Smooth muscle cell (in vitro differentiated cells): ENCODE data around the gene GPR21. TPM values are rescaled to one million over a fixed set of nuclear protein-coding genes. Genes with fewer than 3 reads are reported as not detected.

Source experiments
- DNase-seq: peaks from one replicate; lab custom pipeline; 2025; ENCODE audit not compliant: unreplicated experiment; lab: John Stamatoyannopoulos, UW
- H2AFZ ChIP-seq: fragments of 200-600 bp; sonication (generic); 2 replicates; pipeline ENCODE4 v1.6.0; 2016; ENCODE audit warnings: antibody characterized with exemption, low read depth, mild to moderate bottlenecking
- H3F3A ChIP-seq: fragments of 200-600 bp; sonication (generic); 2 replicates; pipeline ENCODE4 v1.6.0; 2017; ENCODE audit warnings: antibody characterized with exemption, low read depth
- H3K27ac ChIP-seq: fragments of 200-600 bp; sonication (generic); 2 replicates; pipeline ENCODE4 v1.5.1; 2016; ENCODE audit warnings: low read depth, mild to moderate bottlenecking
- H3K27me3 ChIP-seq: fragments of 200-600 bp; sonication (generic); 2 replicates; pipeline ENCODE4 v1.6.1; 2016; ENCODE audit warnings: low read depth, mild to moderate bottlenecking
- H3K36me3 ChIP-seq: fragments of 200-600 bp; sonication (generic); 2 replicates; pipeline ENCODE4 v1.5.1; 2016; ENCODE audit warnings: low read depth
- H3K4me1 ChIP-seq: fragments of 200-600 bp; sonication (generic); 2 replicates; pipeline ENCODE4 v1.5.1; 2016; ENCODE audit warnings: low read depth
- H3K4me2 ChIP-seq: fragments of 200-600 bp; sonication (generic); 2 replicates; pipeline ENCODE4 v1.6.0; 2016; ENCODE audit warnings: mild to moderate bottlenecking
- H3K4me3 ChIP-seq: fragments of 200-600 bp; sonication (generic); 2 replicates; pipeline ENCODE4 v1.5.1; 2016; ENCODE audit warnings: mild to moderate bottlenecking
- H3K79me2 ChIP-seq: fragments of 200-600 bp; sonication (generic); 2 replicates; pipeline ENCODE4 v1.6.0; 2016; ENCODE audit warnings: low read depth, mild to moderate bottlenecking
- H3K9ac ChIP-seq: fragments of 200-600 bp; sonication (generic); 2 replicates; pipeline ENCODE4 v1.6.0; 2016; ENCODE audit warnings: low read depth
- H3K9me3 ChIP-seq: fragments of 200-600 bp; sonication (generic); replicated peaks from 2 replicates; pipeline ENCODE4 v1.5.1; 2016; ENCODE audit warnings: low read depth
- H4K20me1 ChIP-seq: fragments of 200-600 bp; sonication (generic); 2 replicates; pipeline ENCODE4 v1.6.0; 2016; ENCODE audit warnings: low read depth
- CTCF ChIP-seq: fragments of 200-600 bp; sonication (generic); IDR thresholded peaks from 2 replicates; pipeline ENCODE4 v1.5.1; 2017; ENCODE audit warnings: borderline replicate concordance, mild to moderate bottlenecking, antibody characterized with exemption; ENCODE audit not compliant: insufficient read depth, poor library complexity, severe bottlenecking
- WGBS: methylation state at CpG from one replicate; pipeline ENCODE4 v1.1.7; 2016; ENCODE audit warnings: low lambda C conversion rate; 5-methylcytosine and 5-hydroxymethylcytosine counted together
- polyA plus RNA-seq: library from polyadenylated mRNA; unstranded; fragments of >200 nt; fragmentation: Nextera tagmentation; extraction: Ambion mirVana; gene quantifications from 2 replicates; pipeline ENCODE4 v1.2.1, GENCODE V29; 2016
- total RNA-seq: library from RNA; depleted of rRNA; stranded (reverse); fragments of >200 nt; gene quantifications from 2 replicates; pipeline ENCODE4 v1.2.3, GENCODE V29; 2014

The GPR21 gene
- total and polyA plus RNA-seq, 2 experiments from 2014 or later = 2.0 TPM; not detected in 1

- Histone ChIP-seq H3F3A (peaks cover 4% of the 10 kb centered on the region), H3K27ac (no peak overlapping the region), H3K4me3 (no peak overlapping the region), H3K4me2 (no peak overlapping the region), H2AFZ (no peak overlapping the region), H3K9ac (no peak overlapping the region), H3K36me3 (no peaks in the 10 kb centered on the region), H4K20me1 (no peaks in the 10 kb centered on the region), H3K27me3 (no peaks in the 10 kb centered on the region), H3K9me3 (no peaks in the 10 kb centered on the region), H3K4me1 (peaks cover 6% of the 10 kb centered on the region), H3K79me2 (no peaks in the 10 kb centered on the region)
- 76% methylated on average over 5 of the region's 5 CpGs for WGBS
- DNase-seq = no peak
- TF ChIP-seq CTCF = no peak
Observed at GRCh38 chr9:123007269-123007668, 26.2 kb upstream of the GPR21 start.

DNA sequence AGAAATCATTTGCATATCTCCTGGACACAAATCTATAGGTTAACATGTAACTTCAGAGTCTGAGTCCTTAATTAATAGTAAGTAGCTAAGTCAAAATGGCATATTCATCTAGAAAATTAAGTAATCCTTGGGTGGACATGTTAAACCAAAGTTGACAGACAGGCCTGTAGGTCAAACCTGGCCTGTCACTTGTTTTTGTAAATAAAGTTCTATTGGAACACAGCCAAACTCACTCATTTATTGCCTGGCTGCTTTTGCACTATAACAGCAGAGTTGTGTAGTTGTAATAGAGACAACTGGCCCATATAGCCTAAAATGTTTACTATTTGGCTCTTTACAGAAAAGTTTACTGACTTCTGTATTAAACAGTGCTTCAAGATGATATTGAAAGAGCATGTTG lies 24.6 kb upstream of the GPR21 start:
- Histone ChIP-seq H3K4me3 (no peak overlapping the region), H3K36me3 (peaks cover 7% of the 10 kb centered on the region), H3K79me2 (no peaks in the 10 kb centered on the region), H3F3A (peaks cover 4% of the 10 kb centered on the region), H2AFZ (no peak overlapping the region), H3K9me3 (no peaks in the 10 kb centered on the region), H3K27ac (no peak overlapping the region), H3K4me1 (peaks cover 3% of the 10 kb centered on the region), H4K20me1 (no peaks in the 10 kb centered on the region), H3K27me3 (no peaks in the 10 kb centered on the region), H3K9ac (no peak overlapping the region), H3K4me2 (no peak overlapping the region)
- no peak for DNase-seq
- no peak for TF ChIP-seq CTCF

- Histone ChIP-seq H3K9ac (no peak overlapping the region), H2AFZ (no peak overlapping the region), H3K4me2 (no peak overlapping the region), H3K36me3 (peaks cover 21% of the 10 kb centered on the region), H3K27me3 (no peaks in the 10 kb centered on the region), H3K79me2 (no peaks in the 10 kb centered on the region), H3K4me3 (no peak overlapping the region), H3K4me1 (no peaks in the 10 kb centered on the region), H3F3A (no peaks in the 10 kb centered on the region), H3K27ac (no peak overlapping the region), H4K20me1 (no peaks in the 10 kb centered on the region), H3K9me3 (no peaks in the 10 kb centered on the region)
- 96% methylated on average over 3 of the region's 3 CpGs for WGBS
- TF ChIP-seq CTCF = no peak
- no peak for DNase-seq
Observed at GRCh38 chr9:123011380-123011779, 22.1 kb upstream of the GPR21 start.

DNA sequence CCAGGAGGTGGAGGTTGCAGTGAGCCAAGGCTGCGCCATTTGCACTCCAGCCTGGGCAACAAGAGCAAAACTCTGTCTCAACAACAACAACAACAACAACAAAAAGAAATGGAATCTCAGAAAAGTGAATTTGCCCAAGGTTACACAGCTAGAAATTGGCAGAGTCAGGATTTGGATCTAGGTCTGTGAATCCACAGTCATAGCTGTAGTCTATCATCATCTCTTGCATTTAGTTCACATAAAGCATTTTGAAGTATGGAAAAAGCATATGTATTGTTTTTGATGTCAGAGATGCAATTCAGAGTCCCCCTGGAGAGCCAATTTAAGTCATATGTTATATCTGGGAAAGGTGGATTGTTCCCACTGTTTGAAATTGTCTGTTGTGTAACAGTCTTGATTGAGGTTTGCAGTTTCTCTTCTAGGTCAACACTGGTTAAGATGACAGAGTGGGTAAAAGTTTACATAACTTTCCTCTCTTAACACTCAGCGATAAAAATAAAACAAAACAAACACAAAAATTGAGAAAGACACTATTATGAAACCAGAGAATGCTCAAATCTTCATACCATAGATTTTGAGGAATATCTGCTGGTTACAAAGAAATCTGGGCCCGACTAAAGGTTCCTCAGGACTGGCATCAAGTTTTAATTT lies 21.5 kb upstream of the GPR21 start:
- Histone ChIP-seq H3K27ac (no peak overlapping the region), H3F3A (no peaks in the 10 kb centered on the region), H3K27me3 (no peaks in the 10 kb centered on the region), H3K4me2 (no peak overlapping the region), H3K9me3 (no peaks in the 10 kb centered on the region), H3K4me1 (no peaks in the 10 kb centered on the region), H4K20me1 (no peaks in the 10 kb centered on the region), H3K36me3 (peaks cover 21% of the 10 kb centered on the region), H3K9ac (no peak overlapping the region), H3K4me3 (no peak overlapping the region), H3K79me2 (no peaks in the 10 kb centered on the region), H2AFZ (no peak overlapping the region)
- DNase-seq = no peak
- no peak for TF ChIP-seq CTCF
- WGBS = 96% methylated on average over 3 of the region's 3 CpGs
